H1 (cell line): ENCODE results near the gene C5AR1.

Experiments used
- BACH1 ChIP-seq: IDR thresholded peaks from 2 replicates; pipeline ENCODE4 v1.6.1; 2012; ENCODE audit warnings: low read length, improper control_type of control experiment
- POLR2A ChIP-seq, 2 experiments: IDR thresholded peaks; 1 replicate in 1 of 2; 2 replicates in 1 of 2; pipeline ENCODE4 v1.6.1; 2011; ENCODE audit warnings: low read depth in 2 of 2, low read length in 2 of 2, mild to moderate bottlenecking in 2 of 2; ENCODE audit errors: control extremely low read depth in 1 of 2
- POLR2AphosphoS5 ChIP-seq: IDR thresholded peaks from 2 replicates; pipeline ENCODE4 v1.6.1; 2011; ENCODE audit warnings: low read depth, low read length
- RAD21 ChIP-seq, 2 experiments: IDR thresholded peaks in 1 of 2; conservative IDR thresholded peaks in 1 of 2; 2 replicates each; pipeline ENCODE4 v1.6.1; 2011; ENCODE audit warnings: low read depth in 2 of 2, low read length in 2 of 2, improper control_type of control experiment in 1 of 2, inconsistent platforms in 1 of 2, mild to moderate bottlenecking in 1 of 2, moderate library complexity in 1 of 2
- USF2 ChIP-seq: IDR thresholded peaks from 2 replicates; pipeline ENCODE4 v1.6.1; 2011; ENCODE audit warnings: low read length, improper control_type of control experiment
- TF ChIP-seq, protein P1 (sequence below), 3 experiments: IDR thresholded peaks; 1 replicate in 2 of 3; 2 replicates in 1 of 3; pipeline versions ENCODE4 v1.5.1 to v1.6.1; 2011; ENCODE audit warnings: low read length in 3 of 3, mild to moderate bottlenecking in 3 of 3, inconsistent platforms in 2 of 3, low read depth in 1 of 3, moderate library complexity in 1 of 3; ENCODE audit not compliant: insufficient read depth in 1 of 3; ENCODE audit errors: control extremely low read depth in 1 of 3

- TF ChIP-seq BACH1 (no peak), POLR2A (IDR thresholded peaks at IDR 0.05; ENCODE audit: control extremely low read depth in 1 of 2, low read depth in 2 of 2, low read length in 2 of 2) (no peak), USF2 (no peak), POLR2AphosphoS5 (no peak), RAD21 (IDR thresholded peaks at IDR 0.05 in 1 of 2, conservative IDR thresholded peaks at IDR 0.05 in 1 of 2; ENCODE audit: low read depth in 2 of 2, low read length in 2 of 2) (no peak)
- TF ChIP-seq, protein P1, sequence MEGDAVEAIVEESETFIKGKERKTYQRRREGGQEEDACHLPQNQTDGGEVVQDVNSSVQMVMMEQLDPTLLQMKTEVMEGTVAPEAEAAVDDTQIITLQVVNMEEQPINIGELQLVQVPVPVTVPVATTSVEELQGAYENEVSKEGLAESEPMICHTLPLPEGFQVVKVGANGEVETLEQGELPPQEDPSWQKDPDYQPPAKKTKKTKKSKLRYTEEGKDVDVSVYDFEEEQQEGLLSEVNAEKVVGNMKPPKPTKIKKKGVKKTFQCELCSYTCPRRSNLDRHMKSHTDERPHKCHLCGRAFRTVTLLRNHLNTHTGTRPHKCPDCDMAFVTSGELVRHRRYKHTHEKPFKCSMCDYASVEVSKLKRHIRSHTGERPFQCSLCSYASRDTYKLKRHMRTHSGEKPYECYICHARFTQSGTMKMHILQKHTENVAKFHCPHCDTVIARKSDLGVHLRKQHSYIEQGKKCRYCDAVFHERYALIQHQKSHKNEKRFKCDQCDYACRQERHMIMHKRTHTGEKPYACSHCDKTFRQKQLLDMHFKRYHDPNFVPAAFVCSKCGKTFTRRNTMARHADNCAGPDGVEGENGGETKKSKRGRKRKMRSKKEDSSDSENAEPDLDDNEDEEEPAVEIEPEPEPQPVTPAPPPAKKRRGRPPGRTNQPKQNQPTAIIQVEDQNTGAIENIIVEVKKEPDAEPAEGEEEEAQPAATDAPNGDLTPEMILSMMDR (IDR thresholded peaks at IDR 0.05; ENCODE audit: control extremely low read depth in 1 of 3, insufficient read depth in 1 of 3, low read depth in 1 of 3, low read length in 3 of 3), result no peak
Measured at GRCh38 chr19:47283405-47284059, 26.1 kb upstream of the C5AR1 start.
